GM13977 (cell line): ENCODE data around the gene LDB3.

Experiments
- DNase-seq: peaks from one replicate; pipeline ENCODE4 v3.0.0; 2012; ENCODE audit warnings: low spot score
- in situ Hi-C: fragments of 300-500 bp; cut with MboI; formaldehyde crosslinking; loops from one replicate; pipeline ENCODE4 v1.12.0; 2022; ENCODE audit warnings: low sequenced_read_pairs, low pct_unique_long_range_greater_than_20kb, mixed read lengths, inconsistent platforms; ENCODE audit not compliant: unreplicated experiment
- TF ChIP-seq, protein P1 (sequence below): IDR thresholded peaks from 2 replicates; pipeline ENCODE4 v1.5.1; 2012; ENCODE audit warnings: mild to moderate bottlenecking, control low read depth; ENCODE audit not compliant: insufficient read depth; ENCODE audit errors: extremely low read depth, missing control alignments

The LDB3 gene

DNA sequence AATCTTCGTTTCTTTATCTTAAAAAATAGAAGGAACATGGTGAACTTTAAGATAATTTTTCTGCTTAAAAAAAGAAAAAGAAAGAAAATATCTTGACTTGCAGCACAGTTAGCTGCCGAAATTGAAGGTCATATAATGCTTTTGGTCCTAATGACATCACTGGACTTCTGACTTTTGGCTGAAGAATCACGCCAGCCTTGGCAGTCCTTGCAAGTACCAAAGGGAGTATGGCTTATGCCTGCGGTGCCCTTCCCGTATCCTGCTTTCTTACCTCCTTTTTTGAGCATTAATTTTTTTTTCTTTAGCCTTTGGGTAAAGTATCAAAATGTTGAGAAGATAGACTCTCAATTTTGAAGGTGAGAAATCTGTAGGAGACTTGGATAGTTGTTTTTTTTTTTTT is 95.1 kb downstream of the LDB3 start:
- no peak for DNase-seq
- in situ Hi-C loops, result loop anchor here (10.0 kb wide), 1 partner anchor 49 kb away; no protein-coding TSS in a partner anchor
- TF ChIP-seq, protein P1, sequence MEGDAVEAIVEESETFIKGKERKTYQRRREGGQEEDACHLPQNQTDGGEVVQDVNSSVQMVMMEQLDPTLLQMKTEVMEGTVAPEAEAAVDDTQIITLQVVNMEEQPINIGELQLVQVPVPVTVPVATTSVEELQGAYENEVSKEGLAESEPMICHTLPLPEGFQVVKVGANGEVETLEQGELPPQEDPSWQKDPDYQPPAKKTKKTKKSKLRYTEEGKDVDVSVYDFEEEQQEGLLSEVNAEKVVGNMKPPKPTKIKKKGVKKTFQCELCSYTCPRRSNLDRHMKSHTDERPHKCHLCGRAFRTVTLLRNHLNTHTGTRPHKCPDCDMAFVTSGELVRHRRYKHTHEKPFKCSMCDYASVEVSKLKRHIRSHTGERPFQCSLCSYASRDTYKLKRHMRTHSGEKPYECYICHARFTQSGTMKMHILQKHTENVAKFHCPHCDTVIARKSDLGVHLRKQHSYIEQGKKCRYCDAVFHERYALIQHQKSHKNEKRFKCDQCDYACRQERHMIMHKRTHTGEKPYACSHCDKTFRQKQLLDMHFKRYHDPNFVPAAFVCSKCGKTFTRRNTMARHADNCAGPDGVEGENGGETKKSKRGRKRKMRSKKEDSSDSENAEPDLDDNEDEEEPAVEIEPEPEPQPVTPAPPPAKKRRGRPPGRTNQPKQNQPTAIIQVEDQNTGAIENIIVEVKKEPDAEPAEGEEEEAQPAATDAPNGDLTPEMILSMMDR, result no peak

DNA sequence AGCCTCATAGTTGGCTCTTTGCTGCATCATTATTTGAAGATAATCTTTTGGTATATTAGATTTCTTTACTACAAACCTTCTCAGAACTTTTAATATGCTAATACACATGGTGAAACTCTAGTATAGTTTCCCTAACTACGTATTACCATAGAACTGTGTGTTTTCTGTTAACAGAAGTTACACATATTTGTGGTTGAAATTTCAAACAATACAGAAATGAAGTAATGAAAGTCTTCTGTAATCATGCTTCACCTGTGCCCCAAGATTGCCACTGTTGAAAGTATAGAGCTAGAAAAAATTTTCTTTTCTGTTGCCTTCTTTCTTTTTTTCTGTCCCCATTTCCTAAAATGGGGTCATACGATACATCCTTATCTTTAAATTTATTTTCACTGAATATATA is 97.2 kb downstream of the LDB3 start:
- no peak for DNase-seq
- in situ Hi-C loops, result loop anchor here (10.0 kb wide), 1 partner anchor 51 kb away; no protein-coding TSS in a partner anchor
- TF ChIP-seq, protein P1, result no peak

DNA sequence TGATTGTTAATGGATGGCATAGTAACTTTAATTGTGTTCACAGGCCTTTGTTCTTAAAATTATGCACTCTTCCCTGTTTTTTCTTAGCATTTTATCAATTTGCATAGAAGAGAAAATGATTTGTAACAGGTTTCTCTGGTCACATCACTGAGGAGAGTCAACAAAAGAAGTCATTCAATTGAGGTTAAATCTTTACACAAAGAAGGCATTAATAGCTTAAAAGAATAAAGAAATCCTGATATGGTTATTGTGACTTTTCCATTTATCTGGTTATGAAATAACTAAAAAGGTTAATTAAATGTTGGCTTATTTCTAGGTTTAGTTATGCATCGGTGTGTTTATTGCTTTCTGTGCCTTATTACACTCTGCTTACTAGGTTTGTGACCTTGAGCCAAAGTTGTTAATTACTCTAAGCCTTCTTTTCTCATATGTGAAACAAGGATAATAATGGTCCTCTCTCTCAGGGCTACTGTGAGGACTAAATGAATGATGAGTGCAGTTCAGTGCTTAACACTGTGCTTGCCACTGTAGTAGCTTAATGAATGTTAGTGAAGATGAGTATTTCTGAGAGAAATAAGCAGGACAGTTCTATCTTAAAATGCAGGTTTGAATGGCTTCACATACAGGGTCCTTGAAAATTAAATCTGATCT is 100.2 kb downstream of the LDB3 start:
- in situ Hi-C loops, result loop anchor here (10.0 kb wide), 1 partner anchor 54 kb away; no protein-coding TSS in a partner anchor
- TF ChIP-seq, protein P1, result no peak
- DNase-seq, result no peak

DNA sequence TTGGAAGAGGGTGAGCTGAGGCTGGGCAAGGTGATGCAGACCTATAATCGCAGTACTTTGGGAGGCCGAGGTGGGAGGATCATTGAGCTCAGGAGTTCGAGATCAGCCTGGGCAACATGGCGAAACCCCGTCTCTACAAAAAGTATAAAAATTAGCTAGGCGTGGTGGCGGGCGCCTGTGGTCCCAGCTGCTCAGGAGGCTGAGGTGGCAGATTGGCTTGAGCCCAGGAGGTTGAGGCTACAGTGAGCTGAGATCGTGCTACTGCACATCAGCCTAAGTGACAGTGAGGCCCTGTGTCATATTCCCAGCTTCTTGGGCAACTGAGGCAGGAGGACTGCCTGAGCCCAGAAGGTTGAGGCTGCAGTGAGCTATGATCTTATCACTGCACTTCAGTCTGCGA is 101.7 kb downstream of the LDB3 start:
- in situ Hi-C loops, result loop anchor here (10.0 kb wide), 1 partner anchor 55 kb away; no protein-coding TSS in a partner anchor
- TF ChIP-seq, protein P1, result no peak
- DNase-seq, result no peak

DNA sequence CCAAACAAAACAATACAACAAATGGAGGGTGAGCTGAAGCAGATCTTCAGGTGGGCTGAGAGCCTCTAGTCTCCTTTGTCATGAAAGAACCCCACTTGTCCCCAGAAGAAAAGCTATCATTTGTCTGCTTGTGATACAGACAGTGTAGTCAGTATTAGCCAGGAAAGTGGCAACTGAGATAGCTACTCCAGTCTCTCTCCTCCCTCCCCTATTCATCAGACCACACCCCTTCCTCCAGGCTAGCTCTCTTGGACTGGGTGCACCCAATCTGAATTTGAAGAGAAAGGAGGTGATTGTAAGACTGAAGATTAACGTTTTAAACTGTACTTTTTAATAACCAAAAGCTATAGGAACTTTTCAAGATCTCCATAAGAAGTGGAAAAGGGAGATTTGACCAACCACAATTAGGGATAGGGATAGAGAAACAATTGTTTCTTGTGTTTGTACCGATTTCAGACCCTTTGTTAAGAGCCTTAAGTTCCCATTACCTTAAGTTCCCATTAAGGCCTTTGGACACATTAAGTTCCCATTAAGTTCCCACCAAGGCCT is 102.2 kb downstream of the LDB3 start:
- TF ChIP-seq, protein P1, result no peak
- in situ Hi-C loops, result no loop called here
- DNase-seq, result no peak

DNA sequence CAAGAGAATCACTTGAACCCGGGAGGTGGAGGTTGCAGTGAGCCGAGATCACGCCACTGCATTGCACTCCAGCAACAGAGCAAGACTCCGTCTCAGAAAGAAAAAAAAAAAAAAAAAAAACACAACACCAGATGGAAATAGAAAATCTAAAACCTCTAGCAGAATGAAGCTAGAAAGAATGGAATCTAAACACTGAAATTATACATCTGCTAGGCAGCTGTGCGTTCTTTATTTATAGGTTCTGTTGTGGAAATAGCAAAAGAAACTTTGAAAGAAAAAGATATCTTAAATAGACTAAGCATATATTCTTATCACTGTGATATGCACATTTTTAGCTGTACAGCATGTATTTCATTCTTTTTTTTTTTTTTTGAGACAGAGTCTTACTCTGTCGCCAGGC is 105.2 kb downstream of the LDB3 start:
- in situ Hi-C loops, result no loop called here
- no peak for DNase-seq
- TF ChIP-seq, protein P1, result no peak
